Measurements from ENCODE around the gene CUTA.
A peak's percentile ranks its signal among the peaks of the same experiment; 100 is the strongest.

Gene CUTA

GRCh38 chr6:33418690-33419291 is 884 bp upstream of the CUTA start:
- peak overlapping the region; percentile 29 for H3K4me3 ChIP-seq (ENCODE audit: low read depth, low read length)
- DNase-seq (ENCODE audit: low read depth) = no peak

GRCh38 chr6:33417128-33417902 is 592 bp downstream of the CUTA start:
- TF ChIP-seq, protein P1, sequence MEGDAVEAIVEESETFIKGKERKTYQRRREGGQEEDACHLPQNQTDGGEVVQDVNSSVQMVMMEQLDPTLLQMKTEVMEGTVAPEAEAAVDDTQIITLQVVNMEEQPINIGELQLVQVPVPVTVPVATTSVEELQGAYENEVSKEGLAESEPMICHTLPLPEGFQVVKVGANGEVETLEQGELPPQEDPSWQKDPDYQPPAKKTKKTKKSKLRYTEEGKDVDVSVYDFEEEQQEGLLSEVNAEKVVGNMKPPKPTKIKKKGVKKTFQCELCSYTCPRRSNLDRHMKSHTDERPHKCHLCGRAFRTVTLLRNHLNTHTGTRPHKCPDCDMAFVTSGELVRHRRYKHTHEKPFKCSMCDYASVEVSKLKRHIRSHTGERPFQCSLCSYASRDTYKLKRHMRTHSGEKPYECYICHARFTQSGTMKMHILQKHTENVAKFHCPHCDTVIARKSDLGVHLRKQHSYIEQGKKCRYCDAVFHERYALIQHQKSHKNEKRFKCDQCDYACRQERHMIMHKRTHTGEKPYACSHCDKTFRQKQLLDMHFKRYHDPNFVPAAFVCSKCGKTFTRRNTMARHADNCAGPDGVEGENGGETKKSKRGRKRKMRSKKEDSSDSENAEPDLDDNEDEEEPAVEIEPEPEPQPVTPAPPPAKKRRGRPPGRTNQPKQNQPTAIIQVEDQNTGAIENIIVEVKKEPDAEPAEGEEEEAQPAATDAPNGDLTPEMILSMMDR (IDR thresholded peaks at IDR 0.05; ENCODE audit: low read depth, low read length, missing control alignments) = no peak
- peak; percentile 41 for DNase-seq (ENCODE audit: low read depth)
- in situ Hi-C loops (cut with HindIII; ENCODE audit: low sequenced_read_pairs) = no loop called here
- peak overlapping the region; percentile 81 for H3K4me3 ChIP-seq (ENCODE audit: low read depth, low read length)

More at GRCh38 chr6:33418690-33419291, 884 bp upstream of the CUTA start:
- in situ Hi-C loops (cut with HindIII; ENCODE audit: low sequenced_read_pairs) = no loop called here
- TF ChIP-seq, protein P1 (IDR thresholded peaks at IDR 0.05; ENCODE audit: low read depth, low read length, missing control alignments) = no peak

DNA sequence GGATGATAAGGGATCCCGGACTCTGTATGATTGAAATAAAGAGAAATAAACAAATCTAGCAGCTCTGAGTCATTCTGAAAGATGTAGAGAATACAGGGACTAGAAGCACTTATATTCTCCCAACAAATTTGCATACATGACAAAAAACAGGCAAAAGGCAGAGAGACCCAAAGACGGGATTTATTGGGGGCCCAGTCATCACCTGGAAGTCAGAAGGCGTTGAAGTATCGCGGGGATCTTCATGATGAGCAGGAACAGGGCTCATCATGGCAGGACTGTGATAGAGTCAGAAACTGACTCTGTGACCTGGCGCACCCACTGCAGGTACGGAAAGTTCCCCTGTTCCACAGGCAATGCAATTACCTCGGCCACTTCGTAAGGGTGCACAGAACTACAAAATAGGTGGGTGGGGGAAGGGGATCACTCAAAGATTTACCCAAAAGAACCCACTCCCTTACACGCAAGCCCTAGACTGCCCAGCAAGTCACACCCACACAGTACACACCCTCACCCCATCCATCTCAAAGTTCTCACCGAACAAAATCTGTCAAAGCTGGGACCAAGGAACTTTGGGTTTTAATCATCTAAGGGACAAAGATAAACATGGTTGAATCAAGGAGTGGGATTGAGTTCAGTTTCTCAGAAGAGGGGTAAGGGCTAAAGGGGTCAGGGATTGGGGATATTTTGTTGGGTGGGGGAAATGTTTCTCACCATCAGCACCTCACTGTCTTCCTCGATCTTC is 1.4 kb downstream of the CUTA start:
- in situ Hi-C loops (cut with HindIII; ENCODE audit: low sequenced_read_pairs) = no loop called here
- TF ChIP-seq, protein P1 (IDR thresholded peaks at IDR 0.05; ENCODE audit: low read depth, low read length, missing control alignments) = no peak
- no peak for DNase-seq (ENCODE audit: low read depth)
- H3K4me3 ChIP-seq (ENCODE audit: low read depth, low read length) = peak overlapping the region; percentile 81

GRCh38 chr6:33415831-33416230 is 2.1 kb downstream of the CUTA start:
- no peak for DNase-seq (ENCODE audit: low read depth)
- TF ChIP-seq, protein P1 (IDR thresholded peaks at IDR 0.05; ENCODE audit: low read depth, low read length, missing control alignments) = no peak
- in situ Hi-C loops (cut with HindIII; ENCODE audit: low sequenced_read_pairs) = no loop called here
- peak overlapping the region; percentile 81 for H3K4me3 ChIP-seq (ENCODE audit: low read depth, low read length)

DNA sequence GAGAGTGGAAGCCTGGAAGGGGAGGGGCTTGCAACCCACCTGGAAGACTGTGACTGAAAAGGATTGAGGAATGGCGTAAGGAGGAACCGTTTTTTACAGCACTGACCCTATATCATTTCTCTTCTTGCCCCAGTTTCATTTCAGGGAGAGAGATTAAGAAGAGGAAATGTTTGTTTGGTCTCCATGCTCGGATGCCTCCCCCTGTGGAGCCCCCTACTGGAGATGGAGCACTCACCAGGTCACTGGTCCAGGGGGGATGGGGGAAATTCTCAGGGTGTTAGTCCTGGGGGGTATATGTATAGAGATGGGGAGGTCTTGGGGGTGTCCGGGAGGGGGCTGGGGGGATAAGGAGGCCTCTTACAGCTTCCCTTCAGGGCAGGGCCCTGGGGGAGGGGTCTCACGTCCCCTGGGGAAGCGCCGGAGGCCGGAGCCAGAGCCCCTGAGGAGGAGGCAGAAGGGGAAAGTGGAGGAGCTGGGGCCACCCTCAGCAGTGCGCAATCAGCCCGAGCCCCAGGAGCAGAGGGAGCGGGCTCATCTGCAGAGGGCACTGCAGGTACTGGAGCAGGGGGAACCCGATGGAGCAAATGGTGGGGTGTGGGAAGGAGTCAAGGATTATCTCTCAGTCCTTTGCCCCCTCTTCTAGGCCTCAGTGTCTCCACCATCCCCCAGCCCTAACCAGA is 3.2 kb downstream of the CUTA start:
- DNase-seq (ENCODE audit: low read depth) = no peak
- in situ Hi-C loops (cut with HindIII; ENCODE audit: low sequenced_read_pairs) = no loop called here
- TF ChIP-seq, protein P1 (IDR thresholded peaks at IDR 0.05; ENCODE audit: low read depth, low read length, missing control alignments) = peak; percentile 49
- H3K4me3 ChIP-seq (ENCODE audit: low read depth, low read length) = no peak overlapping the region

Measured in astrocyte of the cerebellum (primary cell).